ENCODE results near the gene CORO7. TPM values are rescaled to one million over a fixed set of nuclear protein-coding genes. Genes with fewer than 3 reads are reported as not detected.

The CORO7 gene
- total RNA-seq, 4 donors from 2014 or later: 11.0 to 38.9 (median 17.8) TPM

DNA sequence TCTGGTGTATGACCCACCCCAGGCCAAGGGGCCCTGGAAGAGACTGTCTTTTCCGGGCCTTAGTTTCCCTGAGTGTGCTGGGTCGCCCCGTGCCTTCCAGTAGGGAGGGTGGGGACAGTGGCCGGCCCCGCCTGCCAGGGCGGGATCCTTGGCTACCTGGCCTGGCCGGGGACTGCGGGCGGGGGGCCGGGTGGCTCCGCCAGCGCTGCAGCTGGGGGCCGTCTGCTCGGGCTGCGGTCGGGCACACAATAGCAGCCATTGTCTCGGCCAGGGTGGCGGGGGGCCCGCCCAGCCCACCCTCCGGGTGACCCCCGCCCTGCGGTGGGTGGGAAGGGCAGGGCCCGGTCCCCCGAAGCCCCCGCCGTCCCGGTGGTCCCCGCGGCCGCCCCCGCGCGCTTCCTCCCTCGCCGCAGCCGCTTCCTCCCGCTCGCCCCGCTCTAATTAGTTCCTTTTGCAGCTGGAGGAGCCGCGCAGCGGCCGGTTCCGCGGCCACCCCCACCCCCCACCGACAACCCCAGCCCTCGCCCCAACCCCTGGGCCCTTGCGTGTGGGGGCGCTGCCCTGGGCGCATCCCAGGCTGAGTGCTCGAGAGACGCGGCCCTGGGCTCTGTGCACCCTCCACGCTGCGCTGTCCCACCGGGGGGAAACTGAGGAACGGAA, 88.9 kb downstream of the CORO7 start:
- peak overlapping the region; percentile 52 to 89 (median 86) for H3K27ac ChIP-seq
- peaks cover 7 to 85% (median 62%) of the 10 kb centered on the region in 3 donors for H3K4me1 ChIP-seq
- H3K9me3 ChIP-seq: no peaks in the 10 kb centered on the region
- no peak for ATAC-seq
- H3K4me3 ChIP-seq: peak overlapping the region; percentile 23 to 54
- no peak for TF ChIP-seq POLR2AphosphoS5 (IDR thresholded peaks at IDR 0.05)
- TF ChIP-seq, protein P1, sequence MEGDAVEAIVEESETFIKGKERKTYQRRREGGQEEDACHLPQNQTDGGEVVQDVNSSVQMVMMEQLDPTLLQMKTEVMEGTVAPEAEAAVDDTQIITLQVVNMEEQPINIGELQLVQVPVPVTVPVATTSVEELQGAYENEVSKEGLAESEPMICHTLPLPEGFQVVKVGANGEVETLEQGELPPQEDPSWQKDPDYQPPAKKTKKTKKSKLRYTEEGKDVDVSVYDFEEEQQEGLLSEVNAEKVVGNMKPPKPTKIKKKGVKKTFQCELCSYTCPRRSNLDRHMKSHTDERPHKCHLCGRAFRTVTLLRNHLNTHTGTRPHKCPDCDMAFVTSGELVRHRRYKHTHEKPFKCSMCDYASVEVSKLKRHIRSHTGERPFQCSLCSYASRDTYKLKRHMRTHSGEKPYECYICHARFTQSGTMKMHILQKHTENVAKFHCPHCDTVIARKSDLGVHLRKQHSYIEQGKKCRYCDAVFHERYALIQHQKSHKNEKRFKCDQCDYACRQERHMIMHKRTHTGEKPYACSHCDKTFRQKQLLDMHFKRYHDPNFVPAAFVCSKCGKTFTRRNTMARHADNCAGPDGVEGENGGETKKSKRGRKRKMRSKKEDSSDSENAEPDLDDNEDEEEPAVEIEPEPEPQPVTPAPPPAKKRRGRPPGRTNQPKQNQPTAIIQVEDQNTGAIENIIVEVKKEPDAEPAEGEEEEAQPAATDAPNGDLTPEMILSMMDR (IDR thresholded peaks at IDR 0.05): no peak
- TF ChIP-seq POLR2A (IDR thresholded peaks at IDR 0.05): no peak
- no peak for TF ChIP-seq EP300 (IDR thresholded peaks at IDR 0.05)
- H3K27me3 ChIP-seq: no peaks in the 10 kb centered on the region
- 50% methylated on average over 1 of the region's 57 CpGs; no CpG with 5 or more reads in 1 of the 2 donors for WGBS, 2 donors (ENCODE audit: low coverage in 1 of 2)
- H3K36me3 ChIP-seq: peaks cover 0 to 7% of the 10 kb centered on the region in 2 donors

- H3K27me3 ChIP-seq: no peaks in the 10 kb centered on the region
- no peak for TF ChIP-seq POLR2A (IDR thresholded peaks at IDR 0.05)
- no peaks in the 10 kb centered on the region for H3K36me3 ChIP-seq
- H3K9me3 ChIP-seq: no peaks in the 10 kb centered on the region
- H3K4me1 ChIP-seq: peaks cover 7 to 100% (median 78%) of the 10 kb centered on the region in 3 donors
- no peak for ATAC-seq
- 80 to 94% methylated on average over 1 to 3 of the region's 6 CpGs for WGBS, 2 donors (ENCODE audit: low coverage in 1 of 2)
- peak overlapping the region; percentile 8 to 100 (median 98) for H3K27ac ChIP-seq
- H3K4me3 ChIP-seq: no peak overlapping the region
These were observed 91.1 kb downstream of the CORO7 start for GRCh38 chr16:4325253-4325758.

DNA sequence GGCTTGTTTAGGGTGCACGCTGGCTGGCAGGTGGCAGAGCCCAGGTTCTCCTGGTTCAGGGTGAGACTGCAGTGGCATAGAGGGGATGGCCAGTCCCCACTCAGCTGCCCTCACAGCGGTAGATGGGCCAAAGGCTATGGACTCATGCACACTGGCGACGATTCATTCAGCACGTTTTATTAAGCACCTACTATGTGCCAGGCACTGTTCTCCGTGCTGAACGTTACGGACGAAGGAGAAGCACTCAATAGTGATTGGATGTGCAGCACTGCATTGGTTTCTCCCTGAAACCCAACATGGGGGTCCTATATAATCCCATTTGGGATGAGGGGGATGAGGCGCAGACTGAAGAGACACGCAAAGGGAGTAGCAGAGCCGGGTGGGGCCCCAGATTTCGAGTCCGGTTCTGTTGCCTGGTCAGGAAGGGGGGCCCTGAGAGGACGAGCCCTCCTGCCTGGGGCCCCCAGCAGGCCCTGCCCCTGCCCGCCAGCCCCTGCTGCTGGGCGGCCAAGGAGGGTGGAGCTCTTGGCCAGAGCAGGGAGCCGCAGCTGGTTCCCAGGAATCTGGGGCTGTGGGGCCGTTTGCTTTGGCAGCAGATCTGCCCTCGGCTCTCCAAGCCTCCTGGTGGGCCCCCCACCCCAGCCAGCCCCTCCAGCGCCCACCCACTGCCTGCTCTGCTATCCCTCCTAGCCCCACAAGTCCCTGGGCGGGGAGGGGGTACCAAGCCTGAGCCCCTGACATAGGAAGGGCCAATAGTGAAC, 91.7 kb downstream of the CORO7 start:
- no peak overlapping the region for H3K4me3 ChIP-seq
- no peaks in the 10 kb centered on the region for H3K36me3 ChIP-seq
- no peak for TF ChIP-seq POLR2AphosphoS5 (IDR thresholded peaks at IDR 0.05)
- TF ChIP-seq, protein P1 (IDR thresholded peaks at IDR 0.05): no peak
- no peak for TF ChIP-seq EP300 (IDR thresholded peaks at IDR 0.05)
- TF ChIP-seq POLR2A (IDR thresholded peaks at IDR 0.05): no peak
- H3K4me1 ChIP-seq: peaks cover 7 to 100% (median 80%) of the 10 kb centered on the region in 3 donors
- 60% methylated on average over 8 of the region's 22 CpGs; no CpG with 5 or more reads in 1 of the 2 donors for WGBS, 2 donors (ENCODE audit: low coverage in 1 of 2)
- no peaks in the 10 kb centered on the region for H3K9me3 ChIP-seq
- no peak for ATAC-seq
- peak overlapping the region; percentile 8 to 100 (median 98) for H3K27ac ChIP-seq
- H3K27me3 ChIP-seq: no peaks in the 10 kb centered on the region

DNA sequence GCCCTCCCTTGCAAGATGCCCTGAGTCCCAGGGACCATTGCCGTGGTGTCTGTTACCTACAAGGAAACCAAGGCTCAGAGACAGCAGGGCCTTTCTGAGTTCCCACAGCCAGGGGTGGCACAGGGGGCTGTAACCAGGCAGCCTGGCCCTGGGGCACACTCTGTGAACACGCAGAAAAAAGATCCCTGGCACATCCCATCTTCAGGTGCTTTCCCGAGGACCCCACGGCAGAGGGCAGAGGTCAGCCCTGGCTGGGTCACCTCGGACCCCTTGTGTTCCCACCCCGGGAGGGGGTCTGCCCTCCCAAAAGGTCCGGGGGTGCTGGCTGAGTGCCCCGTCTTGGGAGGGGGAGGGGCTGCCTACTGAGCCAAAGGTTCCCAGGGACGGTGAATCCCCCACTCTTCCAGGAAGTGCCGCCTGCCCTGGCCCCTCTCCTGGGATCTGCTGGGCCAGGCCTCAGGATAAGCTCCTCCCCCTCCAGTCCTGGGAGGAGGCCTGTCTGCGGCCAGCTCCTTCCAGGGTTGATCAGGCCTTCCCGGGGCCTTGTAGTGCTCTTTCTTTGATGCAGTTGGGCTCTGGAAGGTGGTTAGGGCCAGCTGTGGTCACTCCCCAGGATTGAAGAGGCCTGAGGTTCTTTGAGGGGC, 92.4 kb downstream of the CORO7 start:
- ATAC-seq: peak; percentile 75
- no peaks in the 10 kb centered on the region for H3K9me3 ChIP-seq
- no CpG with 5 or more reads among the region's 12 CpGs for WGBS, 2 donors (ENCODE audit: low coverage in 1 of 2)
- H3K27me3 ChIP-seq: no peaks in the 10 kb centered on the region
- H3K27ac ChIP-seq: peak overlapping the region; percentile 11 to 100 (median 98)
- peak overlapping the region in 1 of 2 donors; percentile 19 for H3K4me3 ChIP-seq
- H3K36me3 ChIP-seq: no peaks in the 10 kb centered on the region
- TF ChIP-seq, protein P1 (IDR thresholded peaks at IDR 0.05): no peak
- TF ChIP-seq POLR2A (IDR thresholded peaks at IDR 0.05) (no peak), EP300 (IDR thresholded peaks at IDR 0.05) (no peak), POLR2AphosphoS5 (IDR thresholded peaks at IDR 0.05) (no peak)
- H3K4me1 ChIP-seq: peaks cover 3 to 100% (median 80%) of the 10 kb centered on the region in 3 donors

Measured in gastroesophageal sphincter (tissue), 4 donors.